Measurements from ENCODE around the gene MAML2.

GRCh38 chr11:96197103-96197502 lies 145.9 kb downstream of the MAML2 start:
- TF ChIP-seq CTCF (IDR thresholded peaks at IDR 0.05) = no peak
- TF ChIP-seq POLR2AphosphoS5 (IDR thresholded peaks at IDR 0.05) = no peak
- TF ChIP-seq EP300 (IDR thresholded peaks at IDR 0.05) = no peak

Measured in esophagus muscularis mucosa (tissue), 4 donors.